GM19438 (cell line): ENCODE results near the gene TUFM.
A peak's percentile ranks its signal among the peaks of the same experiment; 100 is the strongest.
"Not testable (repeated sequence)": the region's sequence is repeated elsewhere in the genome, so short reads cannot be mapped to it uniquely, and the experiment has no call there.

Experiments
- ATAC-seq: cut with Tn5 transposase; IDR thresholded peaks from one replicate; pipeline ENCODE4 v1.9.1; 2021; ENCODE audit warnings: low read depth; ENCODE audit not compliant: unreplicated experiment

TUFM gene

DNA sequence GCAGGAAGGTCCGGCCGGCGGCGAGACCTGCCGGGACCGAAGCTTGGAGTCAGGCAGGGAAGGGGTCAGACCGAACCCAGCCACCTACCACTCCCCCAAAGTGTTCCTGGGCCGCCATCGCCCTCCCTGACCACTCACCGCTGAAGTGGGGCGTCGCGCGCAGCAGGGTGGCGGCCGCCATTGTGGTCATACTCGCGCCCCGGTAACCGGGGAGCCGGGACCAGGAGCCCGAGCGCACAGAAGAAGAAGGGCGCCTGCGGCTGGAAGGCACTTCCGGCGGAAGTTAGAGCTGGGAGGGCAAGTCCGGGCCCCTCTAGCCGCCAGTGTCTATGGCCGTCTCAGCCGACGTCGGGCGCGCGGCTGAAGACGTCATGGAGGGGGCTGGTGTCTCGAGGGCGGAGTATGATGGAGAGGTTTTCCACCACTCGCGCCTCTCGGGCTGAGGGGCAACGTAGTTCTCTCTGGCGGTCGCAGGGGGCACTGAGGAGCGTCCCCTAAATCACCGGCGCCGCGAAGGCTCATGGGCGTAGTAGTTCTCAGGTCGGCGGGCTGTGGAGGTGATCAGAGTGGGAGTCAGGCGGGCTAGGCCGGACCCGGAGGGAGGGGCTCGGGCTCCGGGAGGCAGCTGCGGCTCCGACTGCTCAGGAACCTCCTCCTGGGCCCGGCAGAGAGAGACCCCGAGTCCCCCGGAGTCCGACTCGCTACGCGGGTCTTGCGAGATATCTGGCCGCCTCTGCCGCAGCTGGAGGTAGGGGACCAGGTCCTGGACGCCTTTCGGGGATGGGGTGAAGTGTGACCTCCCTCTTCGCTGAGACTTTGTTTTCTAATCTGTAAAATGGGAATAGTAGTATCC lies at the start of gene TUFM:
Gene TUFM (minus strand): TSS at position 269 of the 853 bp plus-strand sequence. CDS start 79 bp downstream, at position 190.
- ATAC-seq = peak; percentile 94

DNA sequence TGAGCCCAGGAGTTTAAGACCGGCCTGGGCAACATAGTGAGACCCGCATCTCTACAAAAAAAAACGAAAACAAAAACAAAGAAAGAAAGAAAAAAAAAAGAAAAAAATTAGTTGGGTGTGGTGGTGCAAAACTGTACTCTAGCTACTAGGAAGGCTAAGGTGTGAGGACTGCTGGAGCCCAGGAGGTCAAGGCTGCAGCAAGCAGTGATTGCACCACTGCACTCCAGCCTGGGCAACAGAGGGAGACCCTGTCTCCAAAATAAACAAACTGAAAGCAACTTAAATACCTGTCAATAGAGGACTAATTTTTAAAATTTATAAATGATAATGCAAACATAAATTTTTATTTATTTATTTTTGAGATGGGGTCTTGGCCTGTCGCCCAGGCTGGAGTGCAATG lies 49.5 kb upstream of the TUFM start:
- no peak for ATAC-seq

DNA sequence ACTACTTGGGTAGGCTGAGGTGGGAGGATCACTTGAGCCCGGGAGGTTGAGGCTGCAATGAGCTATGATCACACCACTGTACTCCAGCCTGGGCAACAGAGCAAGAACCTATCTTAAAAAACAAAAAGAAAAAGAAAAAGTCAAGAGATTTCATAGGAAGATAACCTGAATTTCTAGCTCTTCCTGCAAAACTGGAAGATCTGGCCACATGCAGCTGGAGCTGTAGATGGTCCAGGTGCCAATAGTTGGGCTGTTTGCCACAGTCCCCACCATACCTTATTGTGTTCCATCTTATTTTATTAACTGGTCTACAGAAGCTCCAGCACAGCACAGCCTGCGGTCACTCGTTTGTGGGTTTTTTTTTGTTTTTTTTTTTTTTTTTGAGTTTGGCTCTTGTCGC lies 47.1 kb upstream of the TUFM start:
- no peak for ATAC-seq

DNA sequence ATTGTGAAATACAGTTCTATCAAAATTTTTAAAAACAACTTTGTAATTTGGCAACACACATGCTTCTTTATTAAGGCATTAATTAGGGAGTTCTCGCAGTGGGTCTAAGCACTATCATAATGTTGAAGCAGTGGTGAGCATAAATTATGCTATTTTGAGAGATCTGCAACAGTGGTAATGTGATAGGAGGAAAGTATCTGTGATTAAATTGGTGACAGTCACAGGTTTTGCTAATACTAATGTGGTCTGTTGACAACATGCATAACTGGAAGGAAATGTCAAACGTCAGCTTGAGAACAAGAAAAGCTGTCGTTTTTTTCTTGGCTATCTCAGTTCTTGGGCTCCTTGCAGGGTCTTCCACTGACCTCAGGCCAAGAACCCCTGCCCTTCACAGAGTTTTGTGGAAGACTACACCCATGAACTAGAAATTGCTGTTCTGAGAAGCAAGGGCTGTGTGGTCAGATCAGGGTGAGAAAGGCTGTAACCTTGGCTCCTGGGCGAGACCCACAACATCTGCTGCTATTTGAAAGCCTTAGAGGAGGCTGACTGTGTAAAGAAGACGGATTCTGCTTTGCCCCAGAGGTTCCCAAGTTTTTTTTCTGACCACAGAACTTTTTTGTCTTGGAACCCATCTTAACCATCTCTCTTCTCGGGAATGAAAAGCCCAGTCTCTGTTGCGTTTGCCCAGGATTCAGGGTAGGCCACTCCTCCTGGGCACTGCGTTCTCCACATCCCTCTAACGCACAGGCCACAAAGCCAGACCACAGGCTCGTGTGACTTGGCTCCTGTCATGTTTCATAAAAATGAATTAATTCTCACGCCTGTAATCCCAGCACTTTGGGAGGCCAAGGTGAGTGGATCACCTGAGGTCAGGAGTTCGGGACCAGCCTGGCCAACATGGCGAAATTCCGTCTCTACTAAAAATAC lies 46.1 kb upstream of the TUFM start:
- ATAC-seq = no peak

DNA sequence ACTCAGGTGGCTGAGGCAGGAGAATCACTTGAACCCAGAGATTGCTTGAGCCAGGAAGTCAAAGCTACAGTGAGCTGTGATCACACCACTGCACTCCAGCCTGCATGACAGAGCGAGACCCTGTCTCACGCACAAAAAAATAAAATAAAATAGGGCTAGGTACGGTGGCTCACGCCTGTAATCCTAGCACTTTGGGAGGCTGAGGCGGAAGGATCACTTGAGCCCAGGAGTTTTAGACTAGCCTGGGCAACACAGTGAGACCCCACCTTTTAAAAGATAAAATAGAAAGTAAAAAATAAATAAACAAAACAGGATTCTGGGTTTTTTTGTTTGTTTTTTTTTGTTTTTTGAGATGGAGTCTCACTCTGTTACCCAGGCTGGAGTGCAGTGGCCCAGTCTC lies 44.2 kb upstream of the TUFM start:
- not testable (repeated sequence) for ATAC-seq

DNA sequence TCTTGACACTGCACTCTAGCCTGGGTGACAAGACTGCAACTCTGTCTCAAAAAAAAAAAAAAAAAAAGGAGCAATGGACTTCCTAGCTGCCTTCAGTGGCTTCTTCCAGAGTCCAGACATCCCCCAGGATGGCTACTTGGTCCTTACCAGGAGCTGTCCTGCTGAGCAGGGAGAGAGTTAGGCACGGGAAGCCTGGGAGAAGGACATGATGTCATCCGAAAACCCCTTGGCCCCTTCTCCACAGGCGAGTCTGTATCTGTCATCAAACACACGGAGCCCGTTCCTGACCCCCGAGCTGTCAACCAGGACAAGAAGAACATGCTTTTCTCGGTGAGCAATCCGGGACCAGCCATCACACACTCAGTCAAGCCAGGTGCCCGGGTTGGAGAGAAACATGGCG lies 40.8 kb upstream of the TUFM start:
- no peak for ATAC-seq

DNA sequence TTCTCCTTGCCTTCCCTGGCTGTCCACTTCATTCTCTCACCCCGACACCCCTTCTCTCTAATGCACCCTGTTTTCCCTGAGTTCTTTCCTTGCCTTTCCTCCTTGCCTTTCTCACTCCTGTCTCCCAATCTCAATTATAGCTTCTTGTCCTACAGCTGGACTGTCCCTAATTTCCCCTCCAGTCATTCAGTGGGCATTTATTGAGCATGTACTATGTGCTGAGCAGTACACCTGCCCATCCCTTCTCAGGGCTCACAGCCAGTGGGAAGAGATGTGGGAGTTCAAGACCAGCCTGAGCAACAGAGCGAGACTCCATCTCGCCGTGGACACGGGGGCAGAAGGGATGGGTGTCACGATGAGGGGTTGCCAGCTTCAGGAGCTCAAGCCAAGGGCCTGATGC lies 37.9 kb upstream of the TUFM start:
- ATAC-seq = no peak

DNA sequence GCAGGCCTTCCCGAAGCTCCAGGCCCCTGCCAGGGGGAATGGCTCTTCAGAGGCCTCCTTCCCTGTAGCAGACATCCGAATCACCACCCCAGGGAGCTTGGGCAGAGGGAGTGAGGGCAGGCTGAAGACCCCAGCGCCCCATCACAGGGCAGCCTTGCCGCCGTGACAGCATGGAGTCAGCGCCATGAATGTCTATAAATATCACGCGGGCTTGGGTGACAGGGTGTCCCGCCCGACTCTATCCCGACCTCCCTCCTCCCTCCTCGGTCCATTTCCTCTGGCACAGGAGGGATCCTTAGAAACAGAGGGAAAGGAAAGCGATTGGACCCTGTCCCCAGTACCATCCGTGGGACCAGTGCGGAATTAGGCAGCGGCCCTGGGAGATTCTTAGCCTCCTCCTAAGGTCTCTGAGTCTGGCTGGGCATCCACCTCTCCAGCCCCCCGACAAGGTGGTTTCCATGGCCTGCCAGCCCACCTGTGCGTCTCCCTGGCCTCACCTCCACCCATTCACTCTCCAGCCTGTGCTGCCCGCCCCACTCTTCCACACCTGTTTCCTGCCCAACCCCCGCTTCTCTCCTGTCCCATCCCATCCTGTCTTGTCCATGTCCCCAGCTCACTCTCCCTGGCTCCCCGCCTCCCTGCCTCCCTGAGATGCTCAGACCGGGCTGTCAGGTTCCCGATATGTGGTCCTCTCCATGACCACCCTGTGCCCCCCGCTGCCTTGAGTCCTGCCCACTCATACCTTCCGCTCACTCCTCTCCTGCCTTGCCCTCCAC lies 37.3 kb upstream of the TUFM start:
- ATAC-seq = no peak

DNA sequence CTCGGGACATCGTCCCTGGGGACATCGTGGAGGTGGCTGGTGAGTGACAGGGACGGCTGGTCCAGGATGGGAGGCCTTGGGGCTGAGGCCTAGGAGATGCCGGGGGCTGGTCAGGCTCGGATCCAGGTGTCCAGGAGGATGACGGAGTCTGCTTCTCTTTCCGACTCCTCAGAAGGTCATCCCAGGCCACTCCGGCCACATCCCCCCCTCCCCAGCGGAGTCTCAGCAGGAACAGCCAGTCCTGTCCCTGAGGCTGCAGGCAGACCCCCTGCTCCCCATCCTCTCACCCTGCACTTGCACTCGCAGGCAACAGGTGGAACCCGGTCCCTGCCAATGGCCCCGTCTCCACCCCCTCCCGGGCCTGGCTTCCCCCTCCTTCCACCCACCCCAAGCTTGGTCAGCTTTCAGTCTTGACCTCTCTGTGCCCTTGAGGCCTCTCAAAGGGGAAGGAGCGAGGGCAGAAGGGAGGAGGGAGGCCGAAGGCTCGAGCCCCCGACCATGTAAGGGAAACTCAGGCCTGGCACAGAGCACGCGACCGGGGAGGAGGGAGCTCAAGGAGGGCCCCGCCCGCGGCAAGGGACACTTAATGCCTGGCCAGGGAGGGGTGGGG lies 36.5 kb upstream of the TUFM start:
- no peak for ATAC-seq

DNA sequence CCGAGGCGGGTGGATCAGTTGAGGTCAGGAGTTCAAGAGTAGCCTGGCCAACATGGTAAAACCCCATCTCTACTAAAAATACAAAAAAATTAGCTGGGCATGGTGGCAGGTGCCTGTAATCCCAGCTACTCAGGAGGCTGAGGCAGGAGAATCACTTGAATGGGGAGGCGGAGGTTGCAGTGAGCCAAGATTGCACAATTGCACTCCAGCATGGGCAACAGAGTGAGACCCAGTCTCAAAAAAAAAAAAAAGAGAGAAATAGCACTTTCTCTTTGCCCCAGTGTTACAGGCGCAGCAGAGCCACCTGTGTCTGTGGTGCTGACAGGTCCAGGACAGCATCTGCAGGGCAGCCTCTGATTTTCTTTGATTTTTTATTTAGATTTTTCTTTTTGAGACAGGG lies 35.4 kb upstream of the TUFM start:
- not testable (repeated sequence) for ATAC-seq

DNA sequence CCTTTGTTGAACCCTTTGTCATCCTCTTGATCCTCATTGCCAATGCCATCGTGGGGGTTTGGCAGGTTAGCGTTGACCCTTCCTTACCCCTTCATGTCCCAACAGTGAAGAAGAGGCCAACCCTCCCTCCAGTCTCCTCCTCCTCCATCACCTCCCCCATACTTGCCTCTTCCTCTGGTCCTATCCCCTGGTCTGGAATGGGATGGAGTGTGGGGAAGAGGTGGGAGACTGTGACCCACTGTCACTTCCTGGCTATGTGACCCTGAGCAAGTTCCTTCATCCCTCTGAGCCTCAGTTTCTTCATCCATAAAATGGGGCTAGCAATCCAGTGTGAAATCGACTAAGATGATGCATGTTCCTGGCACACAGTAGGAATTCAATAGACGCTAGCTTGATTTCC lies 34.8 kb upstream of the TUFM start:
- ATAC-seq = no peak

DNA sequence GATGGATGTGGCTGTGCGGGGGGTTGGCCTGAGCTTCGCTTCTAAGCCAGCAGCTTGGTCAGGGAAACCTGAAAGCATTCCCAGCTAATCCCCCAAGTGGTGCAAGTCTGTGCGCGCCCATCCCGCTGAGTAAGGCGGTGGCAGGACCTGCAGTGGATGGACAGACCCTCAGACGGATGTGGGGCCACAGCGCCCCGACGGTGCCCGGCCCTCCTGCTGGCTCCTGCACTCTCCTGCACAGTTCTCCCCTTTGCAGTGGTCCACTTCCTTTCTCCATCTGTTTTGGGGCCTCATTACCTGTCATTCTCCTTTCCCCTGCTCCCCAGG lies 34.4 kb upstream of the TUFM start:
- ATAC-seq = no peak

DNA sequence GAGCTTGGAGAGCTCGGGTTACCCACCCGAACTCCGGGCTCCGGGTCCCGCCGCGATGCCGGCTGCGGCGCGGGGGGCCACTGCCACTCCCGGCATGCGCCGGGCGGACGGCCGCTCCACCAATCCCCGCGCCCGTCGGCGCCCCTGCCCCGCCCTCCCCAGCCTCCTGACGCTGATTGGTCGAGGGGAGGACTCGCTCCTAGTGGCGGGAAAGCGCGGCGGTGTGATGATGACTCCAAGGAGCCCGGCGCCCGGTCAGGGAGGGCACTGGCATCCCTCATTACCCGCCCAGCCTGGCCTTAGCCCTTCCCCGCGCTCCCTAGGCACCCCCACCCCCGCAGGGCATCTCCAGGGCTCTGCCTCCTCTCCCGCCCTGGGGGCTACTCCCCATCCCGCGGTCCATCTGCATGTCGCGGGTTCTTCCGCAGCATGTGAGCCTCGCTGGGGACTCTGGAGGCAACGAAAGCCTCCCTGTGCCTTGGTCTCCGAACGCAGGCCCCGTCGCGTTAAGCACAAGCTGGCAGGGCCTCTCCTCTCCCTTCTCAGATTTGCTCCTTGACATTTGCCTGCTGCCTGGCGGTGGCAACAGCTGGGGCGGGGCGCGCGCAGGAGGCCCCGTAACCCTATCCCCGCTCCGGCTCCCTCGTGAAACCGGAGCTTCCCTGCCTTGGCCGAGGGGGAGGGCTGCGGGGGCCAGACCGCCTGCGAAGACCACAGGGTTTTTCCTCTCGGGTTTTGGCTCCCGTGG lies 33.9 kb upstream of the TUFM start:
- peak; percentile 82 for ATAC-seq

DNA sequence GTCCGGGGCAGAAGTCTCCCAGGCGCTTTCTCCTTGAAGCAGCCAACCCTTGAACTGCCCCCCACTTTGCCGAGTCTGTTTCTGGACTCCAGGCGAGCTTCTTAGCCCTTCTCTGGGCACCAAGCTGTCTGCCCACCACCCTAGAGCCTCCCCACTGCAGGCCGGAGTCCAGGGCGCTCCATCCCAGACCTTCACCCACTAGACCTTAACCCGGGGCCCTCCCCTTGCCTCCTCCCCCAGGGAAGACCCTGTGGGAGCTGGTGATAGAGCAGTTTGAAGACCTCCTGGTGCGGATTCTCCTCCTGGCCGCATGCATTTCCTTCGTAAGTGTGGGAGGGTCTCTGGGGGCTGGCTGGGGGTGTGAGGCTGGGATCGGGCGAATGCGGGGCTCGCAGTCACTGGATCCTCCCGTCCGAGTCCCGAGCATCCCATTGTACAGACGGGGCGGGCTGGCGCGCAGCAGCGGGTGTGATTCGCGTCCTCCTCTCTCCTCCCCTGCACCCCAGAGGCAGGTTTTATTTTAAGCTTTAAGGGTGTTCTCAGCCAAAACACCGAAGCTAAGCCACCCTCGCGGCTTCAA lies 33.2 kb upstream of the TUFM start:
- ATAC-seq = peak; percentile 37

DNA sequence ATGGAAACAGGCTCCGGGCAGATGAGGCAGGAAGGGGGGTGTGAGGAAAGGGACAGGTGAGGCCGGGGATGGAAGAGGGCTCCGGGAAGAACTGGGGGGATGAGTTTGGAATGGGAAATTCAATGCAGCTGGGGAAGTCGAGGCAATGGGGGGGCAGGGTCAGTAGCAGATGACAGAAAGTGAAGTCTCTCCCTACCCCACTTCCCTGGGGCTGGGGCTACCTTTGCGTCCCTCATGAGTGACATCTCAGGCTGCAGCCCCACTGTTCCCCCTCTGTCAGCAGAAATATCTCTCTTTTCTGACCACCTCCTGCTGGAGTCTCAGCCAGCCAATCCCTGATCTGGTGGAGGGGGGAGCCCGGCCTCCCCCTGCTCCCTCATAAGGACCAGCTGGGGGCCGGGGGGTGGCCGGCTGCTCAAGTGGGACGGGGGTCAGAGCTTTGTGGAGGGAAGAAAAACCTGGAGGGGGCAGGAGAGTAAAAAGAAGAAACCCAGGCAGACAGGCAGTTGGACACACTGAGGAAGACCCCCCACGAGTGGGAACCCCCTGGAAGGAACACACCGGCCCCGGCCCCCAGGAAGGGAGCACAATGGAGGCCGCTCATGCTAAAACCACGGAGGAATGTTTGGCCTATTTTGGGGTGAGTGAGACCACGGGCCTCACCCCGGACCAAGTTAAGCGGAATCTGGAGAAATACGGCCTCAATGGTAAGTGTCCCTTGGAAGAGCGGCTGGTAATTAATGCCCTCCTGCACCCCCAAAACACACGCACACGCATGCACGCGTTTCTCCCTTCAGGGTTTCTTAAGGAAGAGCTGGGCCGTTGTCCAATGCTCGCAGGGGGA lies 32.2 kb upstream of the TUFM start, which contains the start of gene ATP2A1:
Gene ATP2A1 (plus strand): TSS at position 406 of the 844 bp plus-strand sequence. CDS start 184 bp downstream, at position 590.
- no peak for ATAC-seq

DNA sequence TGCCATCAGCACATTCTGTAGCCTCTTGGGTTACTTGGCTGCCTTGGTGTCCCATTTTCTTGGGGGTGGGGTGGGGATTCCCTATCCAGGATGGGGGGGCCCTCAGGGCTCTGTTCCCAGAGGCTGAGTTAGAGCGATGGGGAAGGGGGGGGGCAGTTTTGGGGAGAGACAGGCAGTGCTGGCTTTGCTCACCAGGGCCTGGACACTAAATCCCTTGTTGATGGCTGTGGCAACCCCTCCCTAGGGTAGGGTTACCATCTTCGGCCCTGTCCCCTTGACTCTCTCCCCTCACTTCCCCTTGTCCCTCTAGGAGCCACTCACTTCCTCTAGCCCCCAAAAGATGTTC lies 31.5 kb upstream of the TUFM start:
- ATAC-seq = no peak

DNA sequence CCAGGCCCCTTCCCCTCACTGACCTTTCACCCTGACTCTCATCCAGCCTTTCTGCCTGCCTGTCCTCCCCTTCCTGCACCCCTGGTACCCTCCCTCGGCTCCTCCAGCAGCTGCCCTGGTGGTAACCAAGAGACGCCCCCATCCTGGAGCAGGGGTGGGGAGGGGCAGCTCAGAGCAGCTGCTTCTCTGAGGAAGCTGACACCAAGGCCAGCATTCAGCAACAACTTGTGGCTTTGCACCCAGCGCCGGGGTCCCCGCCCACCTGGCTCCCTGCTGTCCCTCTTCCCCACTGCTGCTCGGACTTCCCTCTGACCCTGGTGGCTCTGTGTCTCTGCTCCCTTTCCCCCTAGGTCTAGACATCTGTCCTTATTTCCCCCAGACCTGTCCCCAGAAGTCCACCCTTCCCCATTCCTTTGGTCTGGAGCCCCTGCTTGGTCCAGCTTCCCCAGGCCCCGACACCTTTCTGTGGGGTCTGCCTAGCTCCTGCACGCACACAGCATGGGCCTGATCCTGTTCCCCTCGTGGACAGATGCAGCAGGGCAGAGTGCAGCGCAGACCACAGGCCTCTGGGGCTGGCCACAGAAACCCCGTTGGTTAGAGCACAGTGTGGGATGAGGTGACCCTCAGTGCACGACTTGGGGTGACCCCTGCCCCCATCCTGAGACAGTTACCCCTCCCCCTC lies 31.0 kb upstream of the TUFM start:
- no peak for ATAC-seq
